ENCODE data around the gene BBC3. TPM values are rescaled to one million over a fixed set of nuclear protein-coding genes. Genes with fewer than 3 reads are reported as not detected.
A peak's percentile ranks its signal among the peaks of the same experiment; 100 is the strongest.

BBC3 gene
- total RNA-seq, 1 experiment from 2014 or later: 2.7 TPM

DNA sequence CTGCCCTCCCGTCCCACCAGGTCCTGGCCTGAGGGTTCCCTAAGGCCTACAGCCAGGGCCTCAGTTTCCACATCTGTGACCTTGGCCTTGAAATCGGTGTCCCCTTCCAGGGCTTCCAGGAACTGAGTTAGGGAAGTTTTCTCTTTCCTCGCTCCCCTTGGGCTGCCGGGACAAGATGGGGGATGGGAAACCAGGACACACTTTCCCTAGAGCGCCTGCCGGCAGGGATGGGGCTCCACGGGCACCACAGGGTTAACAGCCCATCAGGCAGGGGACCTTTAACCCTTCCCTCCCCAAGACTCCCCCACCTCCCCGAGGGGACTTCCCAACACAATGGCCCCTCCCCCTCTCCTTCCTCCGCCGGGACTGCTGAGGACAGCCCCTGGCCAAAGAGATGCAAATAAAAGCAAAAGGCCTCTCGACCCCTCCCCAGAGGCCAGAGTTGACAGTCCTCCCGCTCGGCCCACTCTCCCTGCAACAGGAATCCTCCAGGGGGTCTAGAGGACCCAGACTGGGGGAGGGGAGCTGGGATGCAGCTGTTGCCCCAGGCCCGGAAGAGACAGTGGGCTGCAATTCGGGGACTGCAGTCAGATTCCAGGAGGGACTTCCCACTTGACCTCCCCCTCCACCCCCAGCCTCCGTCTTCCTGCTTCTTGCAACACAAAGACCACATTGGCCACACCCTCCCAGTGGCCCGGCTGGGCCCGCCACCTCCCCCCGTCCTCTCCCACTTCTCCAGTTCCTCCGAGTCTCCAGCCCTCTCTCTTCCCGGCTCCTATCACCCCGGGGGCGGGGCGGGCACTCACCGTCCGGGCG, 3.4 kb downstream of the BBC3 start:
- ChIA-PET POLR2A (ENCODE audit: low non-redundant PET) (interaction anchor here (0.5 kb wide), 1 partner anchor 193 kb away, joined by 3 read pairs; no protein-coding TSS in a partner anchor), CTCF (no interaction called here)
- H3K27ac ChIP-seq (ENCODE audit: low read depth, low read length, poor library complexity, severe bottlenecking): peak overlapping the region; percentile 95
- TF ChIP-seq EZH2 (IDR thresholded peaks at IDR 0.05; ENCODE audit: borderline replicate concordance, low read depth, low read length, poor library complexity, severe bottlenecking): no peak
- TF ChIP-seq, protein P1, sequence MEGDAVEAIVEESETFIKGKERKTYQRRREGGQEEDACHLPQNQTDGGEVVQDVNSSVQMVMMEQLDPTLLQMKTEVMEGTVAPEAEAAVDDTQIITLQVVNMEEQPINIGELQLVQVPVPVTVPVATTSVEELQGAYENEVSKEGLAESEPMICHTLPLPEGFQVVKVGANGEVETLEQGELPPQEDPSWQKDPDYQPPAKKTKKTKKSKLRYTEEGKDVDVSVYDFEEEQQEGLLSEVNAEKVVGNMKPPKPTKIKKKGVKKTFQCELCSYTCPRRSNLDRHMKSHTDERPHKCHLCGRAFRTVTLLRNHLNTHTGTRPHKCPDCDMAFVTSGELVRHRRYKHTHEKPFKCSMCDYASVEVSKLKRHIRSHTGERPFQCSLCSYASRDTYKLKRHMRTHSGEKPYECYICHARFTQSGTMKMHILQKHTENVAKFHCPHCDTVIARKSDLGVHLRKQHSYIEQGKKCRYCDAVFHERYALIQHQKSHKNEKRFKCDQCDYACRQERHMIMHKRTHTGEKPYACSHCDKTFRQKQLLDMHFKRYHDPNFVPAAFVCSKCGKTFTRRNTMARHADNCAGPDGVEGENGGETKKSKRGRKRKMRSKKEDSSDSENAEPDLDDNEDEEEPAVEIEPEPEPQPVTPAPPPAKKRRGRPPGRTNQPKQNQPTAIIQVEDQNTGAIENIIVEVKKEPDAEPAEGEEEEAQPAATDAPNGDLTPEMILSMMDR (conservative IDR thresholded peaks at IDR 0.05; ENCODE audit: low read depth, low read length): no peak
- no peaks in the 10 kb centered on the region for H3K36me3 ChIP-seq (ENCODE audit: insufficient read depth, low read length, poor library complexity, severe bottlenecking)
- BruUV-seq (replicated peaks): no TSS peak
- H3K4me3 ChIP-seq (ENCODE audit: low read depth, low read length, poor library complexity, severe bottlenecking): peak overlapping the region; percentile 38
- H3K27me3 ChIP-seq (replicated peaks; ENCODE audit: insufficient read depth, low read depth, low read length, poor library complexity): no peaks in the 10 kb centered on the region
- no peaks in the 10 kb centered on the region for H3K9me3 ChIP-seq (ENCODE audit: low read depth, low read length, poor library complexity, severe bottlenecking)
- intact Hi-C loops (cut with micrococcal nuclease; ENCODE audit: unreplicated experiment): no loop called here
- H3K4me1 ChIP-seq (ENCODE audit: insufficient read depth, low read length, poor library complexity, severe bottlenecking): peaks cover 27% of the 10 kb centered on the region
- DNase-seq (ENCODE audit: low spot score): peak; percentile 75

DNA sequence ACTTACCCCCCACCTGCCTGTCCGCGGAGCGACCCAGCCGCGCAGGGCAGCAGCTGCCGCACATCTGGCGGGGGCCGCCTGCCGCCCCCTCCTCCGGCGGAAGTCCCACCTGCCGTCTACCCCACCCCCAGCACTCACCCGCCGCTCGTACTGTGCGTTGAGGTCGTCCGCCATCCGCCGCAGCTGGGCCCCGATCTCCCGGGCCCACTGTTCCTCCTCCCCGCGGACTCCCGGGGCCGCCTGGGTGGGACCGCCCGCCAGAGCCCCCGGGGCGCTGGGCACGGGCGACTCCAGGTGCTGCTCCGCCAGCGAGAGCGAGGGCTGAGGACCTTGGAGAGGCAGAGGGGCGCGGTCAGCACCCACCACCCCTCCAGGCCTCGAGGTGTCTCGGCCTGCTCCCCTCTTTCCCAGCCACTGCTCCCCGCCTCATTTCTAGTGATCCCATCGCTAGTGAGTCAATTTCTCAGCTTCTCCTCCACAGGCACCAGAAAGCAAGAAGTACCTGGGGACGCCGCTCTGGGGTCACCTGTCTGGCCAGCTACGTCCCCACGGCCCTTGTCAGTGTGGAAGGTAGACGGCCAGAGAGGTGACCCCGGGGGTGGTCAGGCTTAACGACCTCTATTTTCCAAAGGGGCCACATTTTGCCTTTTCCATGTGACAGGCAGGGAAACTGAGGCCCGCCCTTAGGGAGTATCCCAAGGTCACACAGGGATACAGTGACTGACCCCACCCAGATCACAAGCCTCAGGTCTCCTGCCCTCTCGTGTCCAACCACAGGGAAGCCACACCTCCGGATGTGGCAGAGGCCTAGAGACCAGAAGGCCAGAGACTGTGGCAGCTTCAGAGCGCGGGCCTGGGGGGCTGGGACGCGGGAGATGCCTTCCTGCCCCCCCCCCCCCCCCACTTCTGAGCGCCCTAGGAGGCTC, 4.3 kb downstream of the BBC3 start:
- intact Hi-C loops (cut with micrococcal nuclease; ENCODE audit: unreplicated experiment): no loop called here
- BruUV-seq (replicated peaks): TSS peak; percentile 87
- H3K4me1 ChIP-seq (ENCODE audit: insufficient read depth, low read length, poor library complexity, severe bottlenecking): peaks cover 27% of the 10 kb centered on the region
- peak overlapping the region; percentile 95 for H3K27ac ChIP-seq (ENCODE audit: low read depth, low read length, poor library complexity, severe bottlenecking)
- no peak for DNase-seq (ENCODE audit: low spot score)
- ChIA-PET CTCF (interaction anchor here (1.5 to 2.0 kb wide), 2 partner anchors 16 to 17 kb away, joined by 7 to 28 read pairs; no protein-coding TSS in a partner anchor), POLR2A (ENCODE audit: low non-redundant PET) (interaction anchor here (0.5 to 0.9 kb wide), 2 partner anchors 11 to 192 kb away, joined by 3 read pairs; no protein-coding TSS in a partner anchor)
- TF ChIP-seq EZH2 (IDR thresholded peaks at IDR 0.05; ENCODE audit: borderline replicate concordance, low read depth, low read length, poor library complexity, severe bottlenecking): no peak
- TF ChIP-seq, protein P1 (conservative IDR thresholded peaks at IDR 0.05; ENCODE audit: low read depth, low read length): no peak
- no peaks in the 10 kb centered on the region for H3K27me3 ChIP-seq (replicated peaks; ENCODE audit: insufficient read depth, low read depth, low read length, poor library complexity)
- H3K9me3 ChIP-seq (ENCODE audit: low read depth, low read length, poor library complexity, severe bottlenecking): no peaks in the 10 kb centered on the region
- no peaks in the 10 kb centered on the region for H3K36me3 ChIP-seq (ENCODE audit: insufficient read depth, low read length, poor library complexity, severe bottlenecking)
- peak overlapping the region; percentile 52 for H3K4me3 ChIP-seq (ENCODE audit: low read depth, low read length, poor library complexity, severe bottlenecking)

DNA sequence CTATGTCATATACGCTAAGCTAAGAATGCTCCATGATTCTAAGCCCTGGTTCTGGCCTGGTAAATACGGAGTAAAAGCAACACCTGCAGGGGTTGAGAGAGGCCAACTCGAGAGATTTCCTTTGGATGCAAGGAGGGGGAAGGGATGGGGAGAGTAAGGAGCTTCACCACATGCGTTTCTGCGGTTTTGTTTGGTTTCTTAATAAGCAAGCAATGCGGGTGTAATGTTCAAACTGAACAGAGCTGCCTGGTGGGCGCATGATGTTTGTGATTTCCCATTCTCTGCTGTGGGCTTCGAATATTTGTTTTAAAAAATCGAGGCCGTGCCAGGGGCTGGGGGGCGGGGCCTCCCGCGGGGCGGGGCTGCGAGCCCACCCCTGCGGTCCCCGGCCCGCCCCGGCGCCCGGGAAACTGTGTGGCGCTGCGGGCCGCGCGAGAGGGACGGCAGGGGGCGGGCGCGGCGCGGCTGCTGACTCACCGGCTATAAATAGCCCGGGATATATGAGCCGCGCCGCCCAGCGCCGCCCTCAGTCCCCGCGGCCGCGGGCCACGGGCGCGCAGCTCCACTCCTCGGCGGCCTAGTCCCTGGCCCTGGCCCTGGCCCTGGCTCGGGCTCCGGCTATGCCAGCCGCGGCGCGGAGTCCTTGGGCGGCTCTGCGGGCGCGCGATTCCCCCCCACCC, 5.1 kb downstream of the BBC3 start:
- peak overlapping the region; percentile 95 for H3K27ac ChIP-seq (ENCODE audit: low read depth, low read length, poor library complexity, severe bottlenecking)
- intact Hi-C loops (cut with micrococcal nuclease; ENCODE audit: unreplicated experiment): no loop called here
- no peaks in the 10 kb centered on the region for H3K9me3 ChIP-seq (ENCODE audit: low read depth, low read length, poor library complexity, severe bottlenecking)
- no TSS peak for BruUV-seq (replicated peaks)
- H3K36me3 ChIP-seq (ENCODE audit: insufficient read depth, low read length, poor library complexity, severe bottlenecking): no peaks in the 10 kb centered on the region
- H3K27me3 ChIP-seq (replicated peaks; ENCODE audit: insufficient read depth, low read depth, low read length, poor library complexity): no peaks in the 10 kb centered on the region
- peak; percentile 94 for DNase-seq (ENCODE audit: low spot score)
- CTCF ChIA-PET: interaction anchor here (0.6 to 2.0 kb wide), 3 partner anchors 15 to 31 kb away, joined by 3 to 28 read pairs (median 7); partner anchors contain the start of gene CCDC9
- TF ChIP-seq, protein P1 (conservative IDR thresholded peaks at IDR 0.05; ENCODE audit: low read depth, low read length): no peak
- TF ChIP-seq EZH2 (IDR thresholded peaks at IDR 0.05; ENCODE audit: borderline replicate concordance, low read depth, low read length, poor library complexity, severe bottlenecking): no peak
- peak overlapping the region; percentile 52 for H3K4me3 ChIP-seq (ENCODE audit: low read depth, low read length, poor library complexity, severe bottlenecking)
- H3K4me1 ChIP-seq (ENCODE audit: insufficient read depth, low read length, poor library complexity, severe bottlenecking): peaks cover 21% of the 10 kb centered on the region
- POLR2A ChIA-PET (ENCODE audit: low non-redundant PET): interaction anchor here (0.5 to 0.9 kb wide), 3 partner anchors 12 to 1267 kb away, joined by 3 to 7 read pairs (median 5); no protein-coding TSS in a partner anchor
